Measurements from ENCODE around the gene ARVCF.

Gene ARVCF

DNA sequence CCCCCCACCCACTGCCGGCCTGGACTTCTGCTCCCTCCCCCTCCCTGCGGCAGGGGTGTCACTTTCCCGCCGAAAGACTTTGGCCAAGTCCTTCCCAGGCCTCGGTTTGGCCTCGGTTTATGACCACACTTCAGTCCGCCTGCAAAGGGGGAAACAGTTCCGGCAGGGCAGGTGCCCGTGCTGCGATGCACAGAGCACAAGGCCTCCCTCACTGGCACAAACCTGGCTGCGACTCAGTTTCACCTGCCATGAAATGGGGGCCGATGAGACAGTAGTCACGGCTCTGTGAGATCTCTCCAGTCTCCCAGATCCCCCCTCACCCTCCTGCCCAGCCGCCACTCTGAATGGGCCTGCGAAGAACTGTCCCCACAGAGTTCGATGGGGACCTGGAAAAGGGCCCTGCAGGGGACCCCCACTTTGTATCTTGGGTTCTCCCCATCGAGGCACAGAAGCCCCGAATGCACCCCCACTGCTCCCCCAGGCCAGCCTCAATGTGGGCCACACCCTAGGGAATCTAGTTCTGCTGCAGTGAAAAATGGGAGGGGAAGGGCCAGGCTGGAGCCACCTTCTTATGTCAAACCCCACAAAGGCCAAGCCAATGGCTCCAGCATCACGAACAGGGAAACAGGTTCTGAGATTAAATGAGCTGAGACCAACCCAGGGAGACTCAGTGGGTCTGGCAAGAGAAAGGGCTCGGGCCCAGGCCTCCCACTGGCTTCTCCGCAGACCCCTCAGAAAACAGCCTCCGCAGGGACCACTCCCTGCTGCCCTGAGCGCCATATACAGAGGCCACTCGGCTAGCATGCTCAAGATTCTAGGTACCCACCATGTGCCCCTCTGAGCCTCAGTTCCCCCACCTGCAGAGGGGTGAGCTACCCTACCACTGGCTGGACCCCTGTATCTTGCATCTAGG lies 29.0 kb downstream of the ARVCF start:
- Histone ChIP-seq H3K27ac (ENCODE audit: poor library complexity, severe bottlenecking) (no peak overlapping the region), H3K9me3 (ENCODE audit: severe bottlenecking) (no peaks in the 10 kb centered on the region), H3K4me1 (ENCODE audit: insufficient read depth, poor library complexity, severe bottlenecking) (peaks cover 22% of the 10 kb centered on the region), H3K36me3 (ENCODE audit: low read depth) (no peaks in the 10 kb centered on the region), H3K4me3 (ENCODE audit: severe bottlenecking) (no peak overlapping the region), H3K27me3 (ENCODE audit: insufficient read depth, poor library complexity, severe bottlenecking) (no peaks in the 10 kb centered on the region)
- ATAC-seq (ENCODE audit: low read depth) (no peak), DNase-seq (ENCODE audit: low spot score) (no peak)
- TF ChIP-seq CTCF (IDR thresholded peaks at IDR 0.05; ENCODE audit: poor library complexity, severe bottlenecking), result no peak

DNA sequence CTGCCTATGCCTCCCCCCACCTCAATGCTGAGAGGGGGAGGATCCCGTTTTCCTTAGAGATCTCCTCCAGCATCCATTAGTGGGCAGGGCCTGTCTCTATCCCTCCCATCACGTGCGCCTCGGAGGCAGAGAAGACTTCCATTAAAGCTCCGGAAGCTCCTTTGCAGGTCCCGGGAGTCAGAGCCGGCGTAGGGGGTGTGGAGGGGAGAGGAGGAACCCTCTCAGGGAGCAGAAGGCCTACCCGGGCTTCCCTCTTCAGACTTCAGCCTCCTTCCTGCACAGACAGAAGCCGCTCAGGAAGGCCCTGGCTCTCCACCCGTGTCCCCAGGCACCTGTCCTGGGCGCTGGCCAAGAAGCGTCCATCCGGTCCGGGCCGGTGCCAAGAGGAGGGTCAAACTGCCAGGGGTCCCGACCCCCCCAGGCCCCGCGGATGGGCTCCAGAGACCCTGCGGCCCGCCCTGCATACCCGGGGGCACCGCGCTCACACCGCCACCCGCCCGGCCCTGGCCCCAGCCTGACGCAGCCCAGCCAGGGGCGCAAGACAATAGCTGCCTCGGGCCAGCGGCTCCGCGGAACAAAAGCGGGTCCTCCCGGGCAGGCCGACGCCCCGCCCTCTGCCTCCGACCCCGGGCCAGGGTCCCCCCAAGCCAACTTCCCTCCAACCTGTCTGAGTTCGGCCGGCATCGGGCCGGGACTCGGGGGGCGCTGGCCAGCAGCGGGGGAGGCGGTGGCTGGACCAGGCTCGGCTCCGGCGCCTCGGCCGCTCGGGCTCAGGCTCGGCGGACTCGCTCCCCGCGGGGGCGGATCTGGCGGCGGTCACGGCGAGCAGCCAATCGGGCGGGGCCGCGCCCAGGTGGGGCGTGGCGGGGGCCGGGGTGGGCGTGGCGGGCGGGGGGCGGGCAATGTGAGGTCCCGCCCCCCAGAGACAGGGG lies 29.9 kb downstream of the ARVCF start:
- H3K27ac ChIP-seq (ENCODE audit: poor library complexity, severe bottlenecking), result peak overlapping the region; percentile 33
- ATAC-seq (ENCODE audit: low read depth) (peak; percentile 69), DNase-seq (ENCODE audit: low spot score) (no peak)
- no peaks in the 10 kb centered on the region for H3K27me3 ChIP-seq (ENCODE audit: insufficient read depth, poor library complexity, severe bottlenecking)
- peak overlapping the region; percentile 57 for H3K4me3 ChIP-seq (ENCODE audit: severe bottlenecking)
- H3K9me3 ChIP-seq (ENCODE audit: severe bottlenecking), result no peaks in the 10 kb centered on the region
- H3K4me1 ChIP-seq (ENCODE audit: insufficient read depth, poor library complexity, severe bottlenecking), result peaks cover 23% of the 10 kb centered on the region
- H3K36me3 ChIP-seq (ENCODE audit: low read depth), result no peaks in the 10 kb centered on the region
- TF ChIP-seq CTCF (IDR thresholded peaks at IDR 0.05; ENCODE audit: poor library complexity, severe bottlenecking), result no peak

- Histone ChIP-seq H3K27me3 (ENCODE audit: insufficient read depth, poor library complexity, severe bottlenecking) (no peaks in the 10 kb centered on the region), H3K4me1 (ENCODE audit: insufficient read depth, poor library complexity, severe bottlenecking) (peaks cover 23% of the 10 kb centered on the region), H3K4me3 (ENCODE audit: severe bottlenecking) (peak overlapping the region; percentile 57), H3K9me3 (ENCODE audit: severe bottlenecking) (no peaks in the 10 kb centered on the region), H3K36me3 (ENCODE audit: low read depth) (no peaks in the 10 kb centered on the region), H3K27ac (ENCODE audit: poor library complexity, severe bottlenecking) (peak overlapping the region; percentile 33)
- ATAC-seq (ENCODE audit: low read depth) (no peak), DNase-seq (ENCODE audit: low spot score) (no peak)
- no peak for TF ChIP-seq CTCF (IDR thresholded peaks at IDR 0.05; ENCODE audit: poor library complexity, severe bottlenecking)
Measured at GRCh38 chr22:19986011-19986409, 30.6 kb downstream of the ARVCF start.

DNA sequence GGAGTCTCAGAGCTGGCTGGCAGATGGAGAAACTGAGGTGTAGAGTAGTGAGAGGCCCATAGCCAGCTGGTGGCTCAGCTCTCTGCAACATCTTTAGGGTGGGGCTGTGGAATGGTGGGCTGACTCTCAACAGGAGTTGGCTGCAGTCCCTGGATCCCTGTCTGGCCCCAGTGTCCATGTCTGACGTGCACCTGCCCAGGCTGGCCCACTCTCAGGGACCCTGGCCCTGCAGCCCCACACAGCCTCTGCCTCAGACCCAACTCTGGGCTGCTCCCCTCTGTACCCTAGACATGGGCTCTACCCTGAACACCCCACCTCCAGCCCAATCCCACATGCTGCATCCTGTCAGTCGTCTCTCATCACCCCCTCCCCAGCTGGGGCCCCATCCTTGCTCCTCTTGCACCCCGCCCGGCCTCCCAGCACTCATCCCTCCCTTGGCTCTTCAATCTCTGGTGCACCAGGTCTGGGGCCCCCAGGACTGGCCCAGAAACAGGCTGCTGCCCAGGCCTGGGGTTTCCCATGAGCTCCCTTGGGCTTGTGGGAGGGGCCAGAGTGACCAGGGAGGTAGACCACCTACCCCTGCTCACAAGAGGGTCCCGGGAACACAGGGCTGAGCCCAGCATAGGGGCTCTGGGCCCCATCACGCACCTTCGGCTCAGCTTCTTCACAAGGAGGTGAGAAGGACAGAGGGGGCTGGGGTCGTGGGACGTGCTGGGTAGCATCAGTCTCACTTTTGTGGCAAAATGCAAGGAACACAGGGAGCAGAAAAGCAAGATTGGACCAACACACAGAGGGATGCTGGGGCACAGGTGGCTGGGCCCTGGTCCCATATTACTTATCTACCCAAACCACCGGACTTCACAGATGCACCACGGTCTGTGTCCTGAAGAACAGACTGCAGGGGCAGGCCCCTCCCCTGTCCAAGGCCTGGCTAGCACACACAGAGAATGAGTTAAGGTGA lies 31.5 kb downstream of the ARVCF start:
- no peak for DNase-seq (ENCODE audit: low spot score)
- Histone ChIP-seq H3K36me3 (ENCODE audit: low read depth) (0 out of 2 replicates have a peak, but pooled peaks cover 2% of the 10 kb centered on the region), H3K9me3 (ENCODE audit: severe bottlenecking) (peaks cover 2% of the 10 kb centered on the region), H3K27me3 (ENCODE audit: insufficient read depth, poor library complexity, severe bottlenecking) (no peaks in the 10 kb centered on the region), H3K4me3 (ENCODE audit: severe bottlenecking) (no peak overlapping the region), H3K27ac (ENCODE audit: poor library complexity, severe bottlenecking) (peak overlapping the region; percentile 39), H3K4me1 (ENCODE audit: insufficient read depth, poor library complexity, severe bottlenecking) (peaks cover 23% of the 10 kb centered on the region)
- TF ChIP-seq CTCF (IDR thresholded peaks at IDR 0.05; ENCODE audit: poor library complexity, severe bottlenecking), result no peak
- no peak for ATAC-seq (ENCODE audit: low read depth)

Measured in RWPE2 (cell line).